Astrocyte (in vitro differentiated cells and primary cell): ENCODE measurements around the gene GLS. TPM values are rescaled to one million over a fixed set of nuclear protein-coding genes. Genes with fewer than 3 reads are reported as not detected.

Source experiments
- DNase-seq: peaks from one replicate; pipeline ENCODE4 v3.0.0-alpha.2; 2010; ENCODE audit warnings: low read depth
- FAIRE-seq: peaks from 2 replicates; lab custom pipeline; 2011; peaks lifted over from hg19 to GRCh38; lab: Jason Lieb, UNC
- H2AFZ ChIP-seq: 2 replicates; pipeline ENCODE4 v1.6.0; 2012; ENCODE audit warnings: low read depth, low read length, inconsistent platforms
- H3K27ac ChIP-seq: 2 replicates; pipeline ENCODE4 v1.5.1; 2011; ENCODE audit warnings: low read depth, low read length, inconsistent platforms
- H3K27me3 ChIP-seq: 2 replicates; pipeline ENCODE4 v1.6.0; 2011; ENCODE audit warnings: low read length, inconsistent platforms; ENCODE audit not compliant: insufficient read depth
- H3K36me3 ChIP-seq: 2 replicates; pipeline ENCODE4 v1.5.1; 2011; ENCODE audit warnings: low read length, inconsistent platforms; ENCODE audit not compliant: insufficient read depth
- H3K4me1 ChIP-seq: 2 replicates; pipeline ENCODE4 v1.5.1; 2011; ENCODE audit warnings: low read length, inconsistent platforms; ENCODE audit not compliant: insufficient read depth
- H3K4me2 ChIP-seq: 2 replicates; pipeline ENCODE4 v1.6.0; 2012; ENCODE audit warnings: low read length, inconsistent platforms
- H3K4me3 ChIP-seq: 2 replicates; pipeline ENCODE4 v1.5.1; 2011; ENCODE audit warnings: low read depth, mild to moderate bottlenecking, low read length, inconsistent platforms; ENCODE audit not compliant: insufficient read depth
- H3K79me2 ChIP-seq: 2 replicates; pipeline ENCODE4 v1.6.0; 2012; ENCODE audit warnings: mild to moderate bottlenecking, low read length, inconsistent platforms; ENCODE audit not compliant: insufficient read depth
- H3K9ac ChIP-seq: 2 replicates; pipeline ENCODE4 v1.6.0; 2012; ENCODE audit warnings: mild to moderate bottlenecking, low read length, inconsistent platforms
- H3K9me3 ChIP-seq: 2 replicates; pipeline ENCODE4 v1.5.1; 2012; ENCODE audit warnings: low read depth, mild to moderate bottlenecking, low read length, inconsistent platforms; ENCODE audit not compliant: insufficient read depth
- H4K20me1 ChIP-seq: 2 replicates; pipeline ENCODE4 v1.6.0; 2012; ENCODE audit warnings: low read length, inconsistent platforms; ENCODE audit not compliant: insufficient read depth
- H3K27ac Mint-ChIP-seq: one replicate; pipeline ENCODE4 v1.8.0; 2021; ENCODE audit warnings: mild to moderate bottlenecking, mixed read lengths; ENCODE audit not compliant: unreplicated experiment
- H3K27me3 Mint-ChIP-seq: one replicate; pipeline ENCODE4 v1.8.0; 2021; ENCODE audit warnings: low read depth, mixed read lengths; ENCODE audit not compliant: unreplicated experiment
- H3K36me3 Mint-ChIP-seq: one replicate; pipeline ENCODE4 v1.8.0; 2021; ENCODE audit warnings: low read depth, mixed read lengths; ENCODE audit not compliant: unreplicated experiment
- H3K4me1 Mint-ChIP-seq: one replicate; pipeline ENCODE4 v1.8.0; 2021; ENCODE audit warnings: low read depth, mixed read lengths; ENCODE audit not compliant: unreplicated experiment
- H3K4me3 Mint-ChIP-seq: one replicate; pipeline ENCODE4 v1.8.0; 2021; ENCODE audit warnings: mild to moderate bottlenecking, moderate library complexity, mixed read lengths; ENCODE audit not compliant: unreplicated experiment
- H3K9me3 Mint-ChIP-seq: one replicate; pipeline ENCODE4 v1.8.0; 2021; ENCODE audit warnings: mild to moderate bottlenecking, mixed read lengths; ENCODE audit not compliant: unreplicated experiment
- EZH2 ChIP-seq: IDR thresholded peaks from 2 replicates; pipeline ENCODE4 v1.6.1; 2012; ENCODE audit warnings: mild to moderate bottlenecking, low read length, inconsistent platforms; ENCODE audit not compliant: insufficient read depth
- total RNA-seq: library from RNA; stranded (reverse); gene quantifications from 2 replicates; pipeline ENCODE4 v1.2.1, GENCODE V29; 2021
- TF ChIP-seq, protein P1 (sequence below): IDR thresholded peaks from 2 replicates; pipeline ENCODE4 v1.5.1; 2011; ENCODE audit warnings: low read depth, mild to moderate bottlenecking, inconsistent platforms, low read length, moderate library complexity; ENCODE audit not compliant: insufficient read depth

Gene GLS
- total RNA-seq, 1 donor from 2014 or later: 189 TPM

DNA sequence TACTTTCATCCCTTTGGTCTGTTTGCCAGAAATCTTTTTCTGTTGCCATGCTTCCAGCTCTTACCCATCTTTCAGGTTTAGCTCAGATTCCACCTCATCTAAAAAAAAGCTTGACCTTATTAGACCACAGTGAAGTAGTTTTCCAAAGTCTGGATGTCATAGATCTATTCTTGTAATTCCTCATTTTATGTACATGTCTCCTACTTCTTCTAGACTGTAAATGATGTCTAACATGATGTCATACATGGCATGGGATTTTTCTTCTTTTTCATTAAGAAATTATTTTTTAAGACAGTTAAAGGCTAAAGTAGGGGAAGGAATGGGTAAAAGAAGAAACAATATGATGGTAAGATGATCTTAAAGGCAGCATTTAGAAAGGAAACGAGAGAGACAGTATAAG, 11.3 kb downstream of the GLS start:
- Histone ChIP-seq H3K9ac (no peak overlapping the region), H3K9me3 (no peaks in the 10 kb centered on the region), H2AFZ (no peak overlapping the region), H3K36me3 (peaks cover 21% of the 10 kb centered on the region), H3K27ac (no peak overlapping the region), H3K4me2 (no peak overlapping the region), H3K4me1 (peaks cover 3% of the 10 kb centered on the region), H3K27me3 (no peaks in the 10 kb centered on the region), H3K4me3 (no peak overlapping the region), H4K20me1 (peaks cover 90% of the 10 kb centered on the region), H3K79me2 (peaks cover 99% of the 10 kb centered on the region)
- FAIRE-seq (no peak), DNase-seq (peak; percentile 39)
- no peak overlapping the region for H3K4me3 Mint-ChIP-seq
- peaks cover 14% of the 10 kb centered on the region for H3K36me3 Mint-ChIP-seq
- peak overlapping the region; percentile 2 for H3K27ac Mint-ChIP-seq
- TF ChIP-seq, protein P1, sequence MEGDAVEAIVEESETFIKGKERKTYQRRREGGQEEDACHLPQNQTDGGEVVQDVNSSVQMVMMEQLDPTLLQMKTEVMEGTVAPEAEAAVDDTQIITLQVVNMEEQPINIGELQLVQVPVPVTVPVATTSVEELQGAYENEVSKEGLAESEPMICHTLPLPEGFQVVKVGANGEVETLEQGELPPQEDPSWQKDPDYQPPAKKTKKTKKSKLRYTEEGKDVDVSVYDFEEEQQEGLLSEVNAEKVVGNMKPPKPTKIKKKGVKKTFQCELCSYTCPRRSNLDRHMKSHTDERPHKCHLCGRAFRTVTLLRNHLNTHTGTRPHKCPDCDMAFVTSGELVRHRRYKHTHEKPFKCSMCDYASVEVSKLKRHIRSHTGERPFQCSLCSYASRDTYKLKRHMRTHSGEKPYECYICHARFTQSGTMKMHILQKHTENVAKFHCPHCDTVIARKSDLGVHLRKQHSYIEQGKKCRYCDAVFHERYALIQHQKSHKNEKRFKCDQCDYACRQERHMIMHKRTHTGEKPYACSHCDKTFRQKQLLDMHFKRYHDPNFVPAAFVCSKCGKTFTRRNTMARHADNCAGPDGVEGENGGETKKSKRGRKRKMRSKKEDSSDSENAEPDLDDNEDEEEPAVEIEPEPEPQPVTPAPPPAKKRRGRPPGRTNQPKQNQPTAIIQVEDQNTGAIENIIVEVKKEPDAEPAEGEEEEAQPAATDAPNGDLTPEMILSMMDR: no peak
- TF ChIP-seq EZH2: no peak
- no peaks in the 10 kb centered on the region for H3K27me3 Mint-ChIP-seq
- peaks cover 45% of the 10 kb centered on the region for H3K4me1 Mint-ChIP-seq
- no peaks in the 10 kb centered on the region for H3K9me3 Mint-ChIP-seq

- no peak for DNase-seq
- TF ChIP-seq EZH2: no peak
- TF ChIP-seq, protein P1: no peak
- peaks cover 38% of the 10 kb centered on the region for H3K4me1 Mint-ChIP-seq
Observed at GRCh38 chr2:190893157-190893556, 12.5 kb downstream of the GLS start.

GRCh38 chr2:190896477-190896876, 15.9 kb downstream of the GLS start:
- no peak for DNase-seq
- H3K4me3 ChIP-seq: no peak overlapping the region
- Mint-ChIP-seq H3K27me3 (no peaks in the 10 kb centered on the region), H3K36me3 (peaks cover 5% of the 10 kb centered on the region), H3K9me3 (no peaks in the 10 kb centered on the region), H3K4me1 (peaks cover 17% of the 10 kb centered on the region), H3K4me3 (peak overlapping the region; percentile 35), H3K27ac (no peak overlapping the region)
- H2AFZ ChIP-seq: no peak overlapping the region
- no peak overlapping the region for H3K4me2 ChIP-seq
- H3K27ac ChIP-seq: no peak overlapping the region
- H3K79me2 ChIP-seq: peaks cover 70% of the 10 kb centered on the region
- TF ChIP-seq, protein P1: no peak
- TF ChIP-seq EZH2: no peak
- no peaks in the 10 kb centered on the region for H3K27me3 ChIP-seq
- H4K20me1 ChIP-seq: peaks cover 46% of the 10 kb centered on the region
- H3K9me3 ChIP-seq: no peaks in the 10 kb centered on the region
- H3K4me1 ChIP-seq: no peaks in the 10 kb centered on the region
- no peak for FAIRE-seq
- H3K9ac ChIP-seq: no peak overlapping the region
- H3K36me3 ChIP-seq: peaks cover 40% of the 10 kb centered on the region

More at GRCh38 chr2:190893157-190893556, 12.5 kb downstream of the GLS start:
- Histone ChIP-seq H3K4me1 (peaks cover 3% of the 10 kb centered on the region), H3K9ac (no peak overlapping the region), H3K9me3 (no peaks in the 10 kb centered on the region), H3K4me2 (no peak overlapping the region), H3K27ac (no peak overlapping the region), H3K4me3 (no peak overlapping the region), H3K27me3 (no peaks in the 10 kb centered on the region), H4K20me1 (peaks cover 77% of the 10 kb centered on the region), H3K79me2 (peaks cover 99% of the 10 kb centered on the region), H3K36me3 (peaks cover 23% of the 10 kb centered on the region), H2AFZ (no peak overlapping the region)
- peaks cover 11% of the 10 kb centered on the region for H3K36me3 Mint-ChIP-seq
- H3K27ac Mint-ChIP-seq: no peak overlapping the region
- H3K9me3 Mint-ChIP-seq: no peaks in the 10 kb centered on the region
- peak; percentile 20 for FAIRE-seq
- no peak overlapping the region for H3K4me3 Mint-ChIP-seq
- H3K27me3 Mint-ChIP-seq: no peaks in the 10 kb centered on the region
